HuH-7.5 (cell line): ENCODE results near the gene SCEL.

Experiments used
- DNase-seq: peaks from one replicate; pipeline ENCODE4 v3.0.0; 2011; ENCODE audit warnings: low spot score

The SCEL gene

GRCh38 chr13:77521595-77522367, 13.7 kb upstream of the SCEL start:
- DNase-seq = no peak

- no peak for DNase-seq
Measured at GRCh38 chr13:77522444-77522843, 13.1 kb upstream of the SCEL start.

- DNase-seq = no peak
Measured at GRCh38 chr13:77523386-77523785, 12.1 kb upstream of the SCEL start.

- DNase-seq = no peak
Measured at GRCh38 chr13:77523834-77524728, 11.4 kb upstream of the SCEL start.

- DNase-seq = no peak
Measured at GRCh38 chr13:77528414-77528813, 7.1 kb upstream of the SCEL start.

GRCh38 chr13:77528834-77529500, 6.5 kb upstream of the SCEL start:
- no peak for DNase-seq

- no peak for DNase-seq
Measured at GRCh38 chr13:77529501-77529840, 6.0 kb upstream of the SCEL start.

- no peak for DNase-seq
Measured at GRCh38 chr13:77530875-77531274, 4.6 kb upstream of the SCEL start.

- DNase-seq = no peak
Measured at GRCh38 chr13:77532983-77533382, 2.5 kb upstream of the SCEL start.

- no peak for DNase-seq
Measured at GRCh38 chr13:77533875-77534788, 1.4 kb upstream of the SCEL start.

- no peak for DNase-seq
Measured at GRCh38 chr13:77536358-77536757, 852 bp downstream of the SCEL start.

- DNase-seq = no peak
Measured at GRCh38 chr13:77537289-77537919, 1.9 kb downstream of the SCEL start.

- no peak for DNase-seq
Measured at GRCh38 chr13:77543711-77544110, 8.2 kb downstream of the SCEL start.

GRCh38 chr13:77544355-77544754, 8.8 kb downstream of the SCEL start:
- DNase-seq = no peak

GRCh38 chr13:77544758-77545338, 9.3 kb downstream of the SCEL start:
- no peak for DNase-seq

- no peak for DNase-seq
Measured at GRCh38 chr13:77545626-77546412, 10.3 kb downstream of the SCEL start.

GRCh38 chr13:77548095-77548494, 12.6 kb downstream of the SCEL start:
- no peak for DNase-seq

GRCh38 chr13:77548594-77548993, 13.1 kb downstream of the SCEL start:
- no peak for DNase-seq

- DNase-seq = no peak
Measured at GRCh38 chr13:77554069-77554468, 18.6 kb downstream of the SCEL start.

GRCh38 chr13:77555246-77555645, 19.7 kb downstream of the SCEL start:
- no peak for DNase-seq
